Peyer's patch (tissue), 4 donors: ENCODE data around the gene NTN5.

Source experiments
- POLR2A ChIP-seq, 2 donors: fragments of 450-650 bp; IDR thresholded peaks; one replicate each; pipeline ENCODE4 v1.5.1; 2017; ENCODE audit warnings: antibody characterized with exemption in 2 of 2, mild to moderate bottlenecking in 2 of 2, moderate library complexity in 2 of 2
- TF ChIP-seq, protein P1 (sequence below), 6 experiments: fragments of 450-650 bp in 4 of 6; fragments of 200-600 bp in 2 of 6; sonication (generic) in 1 of 6; IDR thresholded peaks; one replicate each; pipeline ENCODE4 v1.5.1; 2017 to 2019; ENCODE audit warnings: antibody characterized with exemption in 6 of 6, mild to moderate bottlenecking in 3 of 6, moderate library complexity in 1 of 6

- TF ChIP-seq, protein P1, sequence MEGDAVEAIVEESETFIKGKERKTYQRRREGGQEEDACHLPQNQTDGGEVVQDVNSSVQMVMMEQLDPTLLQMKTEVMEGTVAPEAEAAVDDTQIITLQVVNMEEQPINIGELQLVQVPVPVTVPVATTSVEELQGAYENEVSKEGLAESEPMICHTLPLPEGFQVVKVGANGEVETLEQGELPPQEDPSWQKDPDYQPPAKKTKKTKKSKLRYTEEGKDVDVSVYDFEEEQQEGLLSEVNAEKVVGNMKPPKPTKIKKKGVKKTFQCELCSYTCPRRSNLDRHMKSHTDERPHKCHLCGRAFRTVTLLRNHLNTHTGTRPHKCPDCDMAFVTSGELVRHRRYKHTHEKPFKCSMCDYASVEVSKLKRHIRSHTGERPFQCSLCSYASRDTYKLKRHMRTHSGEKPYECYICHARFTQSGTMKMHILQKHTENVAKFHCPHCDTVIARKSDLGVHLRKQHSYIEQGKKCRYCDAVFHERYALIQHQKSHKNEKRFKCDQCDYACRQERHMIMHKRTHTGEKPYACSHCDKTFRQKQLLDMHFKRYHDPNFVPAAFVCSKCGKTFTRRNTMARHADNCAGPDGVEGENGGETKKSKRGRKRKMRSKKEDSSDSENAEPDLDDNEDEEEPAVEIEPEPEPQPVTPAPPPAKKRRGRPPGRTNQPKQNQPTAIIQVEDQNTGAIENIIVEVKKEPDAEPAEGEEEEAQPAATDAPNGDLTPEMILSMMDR (IDR thresholded peaks at IDR 0.05), result no peak
- TF ChIP-seq POLR2A (IDR thresholded peaks at IDR 0.05), result no peak
Observed at GRCh38 chr19:48674216-48674809, 1.5 kb upstream of the NTN5 start.
